ENCODE data around the gene PLPPR3. TPM values are rescaled to one million over a fixed set of nuclear protein-coding genes. Genes with fewer than 3 reads are reported as not detected.

PLPPR3 gene
- total RNA-seq, 1 donor from 2014 or later, result 0.39 TPM

GRCh38 chr19:810077-810855 is 11.5 kb downstream of the PLPPR3 start:
- DNase-seq (ENCODE audit: low read depth in 2 of 2), result no peak

GRCh38 chr19:808423-808775 is 13.4 kb downstream of the PLPPR3 start:
- DNase-seq (ENCODE audit: low read depth in 2 of 2), result no peak

- DNase-seq (ENCODE audit: low read depth in 2 of 2), result no peak
Observed at GRCh38 chr19:807627-808422, 13.9 kb downstream of the PLPPR3 start.

DNA sequence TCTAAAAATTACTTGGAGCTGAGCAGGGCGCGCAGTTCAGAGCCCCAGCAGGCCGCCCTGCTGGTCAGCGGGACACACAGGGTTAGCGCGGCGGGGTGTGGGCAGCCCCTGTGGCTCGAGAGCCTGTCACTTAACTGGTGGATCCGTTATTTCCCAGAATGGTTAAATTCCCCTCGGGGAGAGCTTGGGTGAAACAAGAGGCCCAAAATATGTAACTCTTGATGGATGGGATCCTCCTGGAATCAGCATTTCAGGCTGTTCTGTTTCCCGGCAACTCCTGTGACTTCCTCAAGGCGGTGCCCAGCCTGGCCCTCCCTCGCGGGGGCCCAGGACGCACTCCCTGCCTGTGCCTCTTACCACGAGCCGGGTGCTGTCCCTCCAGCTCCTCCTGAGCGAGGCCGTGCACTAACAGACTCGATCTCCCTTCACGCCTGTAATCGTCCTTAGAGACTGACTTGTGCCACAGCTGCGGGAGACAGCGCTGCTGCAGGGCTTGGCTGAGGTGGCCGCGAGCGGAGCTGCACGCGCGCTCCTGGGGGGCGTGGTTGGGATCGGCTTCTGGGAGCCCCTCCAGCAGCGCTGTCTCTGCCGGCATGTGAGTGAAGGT is 14.8 kb downstream of the PLPPR3 start:
- no peak for DNase-seq (ENCODE audit: low read depth in 2 of 2)

DNA sequence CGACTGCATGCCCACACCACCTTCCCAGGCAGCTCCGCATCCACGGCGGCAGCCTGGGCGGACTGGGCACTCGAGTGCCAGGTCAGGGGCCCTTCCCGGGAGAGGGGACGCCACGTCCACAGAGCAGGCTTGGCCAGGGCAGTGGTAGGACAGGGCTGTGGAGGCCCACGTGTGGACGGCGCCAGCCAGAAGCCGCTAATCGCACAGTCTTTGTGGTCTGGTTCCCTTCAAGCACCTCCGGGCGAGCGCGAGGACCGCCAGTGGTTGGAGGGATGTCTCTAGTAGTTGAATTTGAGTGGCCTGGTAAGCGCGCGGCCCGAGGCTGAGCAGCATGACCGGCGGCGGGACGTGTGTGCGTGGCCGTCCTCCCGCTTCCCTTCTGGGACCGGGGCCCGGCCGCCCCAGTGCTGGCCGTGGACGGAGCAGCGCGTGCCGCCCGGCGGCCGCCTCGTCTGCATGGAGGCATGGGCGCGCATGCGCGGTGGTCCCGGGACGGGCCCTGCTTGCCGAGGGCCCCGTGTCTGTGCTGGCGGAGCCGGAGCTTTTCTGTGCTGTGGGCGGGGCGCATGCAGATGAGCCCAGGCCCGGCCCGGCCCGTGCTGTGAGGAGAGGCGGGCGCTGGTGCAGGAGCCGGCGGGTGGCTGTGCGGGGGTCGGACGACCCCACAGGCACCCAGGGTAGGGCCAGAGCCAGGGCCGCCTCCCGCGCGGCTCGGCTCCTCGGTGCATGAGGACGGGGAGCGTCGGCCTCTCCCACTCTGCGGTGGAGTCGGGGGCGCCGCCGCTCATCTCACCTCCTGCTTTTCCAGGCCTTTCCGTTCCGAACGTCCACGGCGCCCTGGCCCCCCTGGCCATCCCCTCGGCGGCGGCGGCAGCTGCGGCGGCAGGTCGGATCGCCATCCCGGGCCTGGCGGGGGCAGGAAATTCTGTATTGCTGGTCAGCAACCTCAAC is 15.9 kb downstream of the PLPPR3 start:
- no peak for DNase-seq (ENCODE audit: low read depth in 2 of 2)

GRCh38 chr19:805166-805551 is 16.6 kb downstream of the PLPPR3 start:
- DNase-seq (ENCODE audit: low read depth in 2 of 2), result no peak

- DNase-seq (ENCODE audit: low read depth in 2 of 2), result no peak
Observed at GRCh38 chr19:804419-805165, 17.2 kb downstream of the PLPPR3 start.

GRCh38 chr19:803686-804418 is 17.9 kb downstream of the PLPPR3 start:
- no peak for DNase-seq (ENCODE audit: low read depth in 2 of 2)

DNA sequence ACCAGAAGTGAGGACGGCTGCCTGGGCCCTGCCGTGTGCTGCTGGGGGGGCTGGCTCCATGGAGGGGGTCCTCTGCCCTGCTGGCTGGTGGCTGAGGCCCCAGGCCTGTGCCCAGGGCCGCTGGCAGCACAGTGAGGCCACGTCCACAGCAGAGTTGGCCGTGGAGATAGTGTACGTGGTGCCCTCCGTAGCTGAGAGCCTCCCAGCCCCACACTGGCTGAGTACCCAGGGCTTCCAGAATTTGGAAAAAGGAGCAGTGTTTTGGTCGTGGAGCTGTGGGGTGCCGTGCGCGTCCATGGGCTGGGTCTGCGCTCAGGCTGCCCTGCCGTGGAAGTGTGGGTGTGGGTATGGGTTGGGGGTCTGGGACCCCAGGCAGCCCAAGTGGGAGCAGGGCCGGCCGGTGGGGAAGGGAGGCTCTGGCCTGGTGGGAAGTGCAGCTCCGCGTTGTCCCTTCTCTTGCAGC is 18.6 kb downstream of the PLPPR3 start:
- no peak for DNase-seq (ENCODE audit: low read depth in 2 of 2)

- DNase-seq (ENCODE audit: low read depth in 2 of 2), result peak in 1 of 2 donors; percentile 40
Observed at GRCh38 chr19:802498-803098, 19.2 kb downstream of the PLPPR3 start.

DNA sequence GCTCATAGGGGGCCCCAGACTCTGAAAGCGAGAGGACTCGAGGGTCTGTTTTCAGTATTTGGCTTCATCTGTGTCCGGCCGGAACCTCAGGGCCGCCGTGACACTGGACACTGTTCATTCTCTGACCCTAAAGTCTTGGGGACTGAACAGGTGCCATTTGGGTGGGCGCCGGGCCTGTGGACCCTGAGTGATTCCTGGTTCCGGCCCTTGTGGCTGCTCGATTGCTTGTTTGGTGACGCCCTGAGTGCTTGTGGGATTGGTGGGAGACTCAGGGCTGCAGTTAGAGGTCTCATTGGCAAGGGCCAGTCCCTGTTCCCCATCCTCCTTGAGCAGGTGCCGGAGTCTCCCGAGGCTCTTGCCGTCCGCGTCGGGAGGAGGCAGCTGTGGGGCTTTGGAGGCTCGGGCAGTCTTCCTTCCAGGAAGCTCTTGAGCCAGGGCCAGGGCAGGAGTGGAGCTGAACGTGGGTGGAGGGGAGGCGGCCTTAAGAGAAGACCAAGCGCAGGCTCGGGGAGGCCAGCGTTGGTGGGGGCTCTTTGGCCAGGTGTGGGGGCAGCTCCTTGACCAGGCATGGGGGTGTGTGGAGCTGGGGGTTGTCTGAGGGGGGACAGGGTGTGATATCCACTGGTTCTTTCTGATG is 19.8 kb downstream of the PLPPR3 start:
- DNase-seq (ENCODE audit: low read depth in 2 of 2), result peak in 1 of 2 donors; percentile 58

- DNase-seq (ENCODE audit: low read depth in 2 of 2), result peak in 1 of 2 donors; percentile 44
Observed at GRCh38 chr19:801030-801860, 20.5 kb downstream of the PLPPR3 start.

DNA sequence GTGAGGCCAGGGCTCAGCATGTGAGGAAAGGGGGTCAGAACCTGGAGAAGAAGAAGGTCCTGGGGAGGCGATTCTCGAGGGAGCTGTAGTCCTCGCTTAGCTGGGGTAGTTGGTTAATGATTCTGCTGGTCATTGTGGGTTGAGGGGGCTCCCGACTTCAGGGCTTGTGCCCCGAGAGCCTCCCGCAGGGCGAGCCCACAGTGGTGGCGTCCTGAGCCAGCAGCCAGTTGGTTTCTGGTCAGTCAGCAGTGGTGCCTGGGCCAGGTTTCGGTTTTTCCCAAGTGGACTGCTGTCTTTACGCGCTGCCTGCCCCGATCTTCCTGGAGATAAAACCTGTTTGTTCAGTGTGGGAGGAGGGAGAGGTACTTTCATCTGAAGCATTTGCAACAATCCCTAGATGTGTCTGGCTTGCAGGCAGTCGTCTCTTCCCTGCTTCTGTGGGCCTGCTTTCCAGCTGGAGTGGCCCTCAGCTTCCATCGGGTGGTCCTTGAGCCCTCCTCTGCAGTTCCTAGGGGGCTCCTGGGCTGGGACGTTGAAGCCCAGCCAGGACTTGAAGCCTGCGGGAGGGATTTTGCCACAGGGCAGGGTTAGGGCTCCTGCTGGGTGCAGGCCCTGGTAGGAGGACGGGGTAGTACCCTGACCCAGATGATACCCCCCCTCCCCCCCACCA is 21.3 kb downstream of the PLPPR3 start:
- peak in 1 of 2 donors; percentile 42 for DNase-seq (ENCODE audit: low read depth in 2 of 2)

DNA sequence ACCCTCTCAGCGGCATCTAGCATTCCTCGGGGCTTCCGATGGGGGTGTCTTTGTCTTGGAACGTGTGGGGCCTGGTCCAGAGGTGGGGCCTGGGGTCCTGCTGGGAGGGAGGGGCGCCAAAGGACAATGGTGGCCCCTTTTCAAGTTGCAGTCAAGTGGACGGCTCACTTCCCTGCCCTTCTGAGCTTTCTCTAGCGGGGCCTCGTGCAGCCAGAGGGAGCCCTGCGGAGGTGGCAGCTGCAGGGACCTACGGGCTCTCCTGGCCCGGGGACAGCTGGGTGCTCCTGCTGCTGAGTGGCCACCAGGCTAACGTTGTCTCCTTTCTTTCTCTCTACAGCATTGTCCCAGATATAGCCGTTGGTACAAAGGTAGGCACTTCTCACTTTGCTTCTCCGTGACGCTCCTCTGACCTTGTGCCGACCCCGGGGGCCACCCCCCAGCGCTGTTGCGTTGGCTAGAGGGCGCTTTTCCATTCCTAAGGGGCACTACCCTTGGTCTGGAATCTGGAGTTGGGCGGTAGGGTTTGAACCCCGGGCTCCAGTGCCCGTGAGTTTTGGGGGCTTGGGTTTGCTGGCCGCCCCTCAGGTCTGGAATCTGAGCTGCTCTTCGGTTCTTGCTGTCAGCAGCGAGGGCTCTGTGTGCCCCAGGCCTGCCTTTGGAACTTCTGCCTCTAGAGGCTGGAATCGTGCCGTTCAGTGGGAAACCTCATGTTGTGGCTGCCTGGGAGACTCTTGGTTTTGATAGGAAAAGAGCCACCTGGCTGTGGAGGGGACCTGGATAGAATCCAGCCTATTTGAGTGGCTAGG is 22.5 kb downstream of the PLPPR3 start:
- DNase-seq (ENCODE audit: low read depth in 2 of 2), result peak in 1 of 2 donors; percentile 49

- DNase-seq (ENCODE audit: low read depth in 2 of 2), result no peak
Observed at GRCh38 chr19:798415-799075, 23.2 kb downstream of the PLPPR3 start.

All from dermis microvascular lymphatic vessel endothelial cell (primary cell).